ENCODE data around the gene PCCB.

The PCCB gene

GRCh38 chr3:136378011-136378410 is 127.9 kb downstream of the PCCB start:
- no peak; the same call in 1 of the 3 replicates for ATAC-seq
- peak; percentile 68 for TF ChIP-seq TCF4 (CRISPR knock-in tag; IDR thresholded peaks at IDR 0.05; ENCODE audit: borderline replicate concordance)
- TF ChIP-seq ISL1 (CRISPR knock-in tag; IDR thresholded peaks at IDR 0.05), result peak; percentile 68
- no peak for TF ChIP-seq SNAI2 (CRISPR knock-in tag; IDR thresholded peaks at IDR 0.05)
- peak; percentile 29; the same call in 1 of the 2 replicates for TF ChIP-seq CSDC2 (CRISPR knock-in tag; IDR thresholded peaks at IDR 0.05)
- no peak for TF ChIP-seq PATZ1 (CRISPR knock-in tag; IDR thresholded peaks at IDR 0.05; ENCODE audit: borderline replicate concordance)
